ENCODE data around the gene CRAMP1. TPM values are rescaled to one million over a fixed set of nuclear protein-coding genes. Genes with fewer than 3 reads are reported as not detected.
A peak's percentile ranks its signal among the peaks of the same experiment; 100 is the strongest.

Gene CRAMP1
- total and polyA plus RNA-seq, 2 of the 8 experiments (the other 6 are each of a cell fraction or from before 2014, with no cell fraction given): 19.2 to 23.2 TPM

- Histone ChIP-seq H3K23me2 (ENCODE audit: low read depth, low read length) (peaks cover 22% of the 10 kb centered on the region), H4K20me1 (replicated peaks in 1 of 2; ENCODE audit: control insufficient read depth in 1 of 2, insufficient read depth in 2 of 2, low read length in 2 of 2) (peaks cover 7 to 11% of the 10 kb centered on the region in 2 experiments), H3K4me2 (ENCODE audit: insufficient read depth in 1 of 2, low read depth in 2 of 2, low read length in 2 of 2) (peak overlapping the region; percentile 63 to 84), H2BK15ac (ENCODE audit: low read length) (no peak overlapping the region), H2BK12ac (ENCODE audit: low read depth, low read length) (no peak overlapping the region), H2BK120ac (replicated peaks; ENCODE audit: low read depth, low read length) (no peak overlapping the region), H3K27ac (ENCODE audit: low read depth, low read length) (peak overlapping the region; percentile 30; the same call in 1 of the 2 replicates), H3K4me3 (ENCODE audit: extremely low read depth in 1 of 4, insufficient read depth in 2 of 4, low read depth in 3 of 4, low read length in 4 of 4) (peak overlapping the region; percentile 64 to 85 (median 74)), H4K5ac (ENCODE audit: insufficient read length, low read depth, low read length) (peak overlapping the region; percentile 59), H3K9me3 (ENCODE audit: insufficient read depth in 2 of 2, low read depth in 1 of 2, low read length in 1 of 2) (no peaks in the 10 kb centered on the region), H3K4me1 (replicated peaks in 1 of 4; ENCODE audit: control insufficient read depth in 3 of 4, insufficient read depth in 4 of 4, low read length in 3 of 4) (peaks cover 3 to 13% (median 7%) of the 10 kb centered on the region in 4 experiments; a peak in 5 of 7 replicates), H2AK5ac (ENCODE audit: low read depth, low read length) (no peak overlapping the region), H3K56ac (replicated peaks; ENCODE audit: insufficient read length, low read depth, low read length) (peak overlapping the region; percentile 33), H3K36me3 (ENCODE audit: control insufficient read depth in 2 of 4, insufficient read depth in 4 of 4, low read length in 3 of 4) (peaks cover 0 to 14% (median 7%) of the 10 kb centered on the region in 4 experiments; a peak in 4 of 8 replicates), H4K91ac (replicated peaks; ENCODE audit: insufficient read length, low read length) (no peak overlapping the region), H3K4ac (replicated peaks; ENCODE audit: insufficient read length, low read depth, low read length) (no peak overlapping the region), H3K14ac (ENCODE audit: insufficient read length) (no peak overlapping the region), H3K27me3 (replicated peaks in 1 of 4; ENCODE audit: control insufficient read depth in 3 of 4, extremely low read depth in 1 of 4, insufficient read depth in 3 of 4, low read length in 3 of 4) (peaks cover 0 to 10% (median 8%) of the 10 kb centered on the region in 4 experiments; a peak in 5 of 7 replicates), H2BK20ac (ENCODE audit: low read length) (no peak overlapping the region), H3K23ac (ENCODE audit: insufficient read length) (no peak overlapping the region), H2AFZ (ENCODE audit: low read length) (peak overlapping the region; percentile 19; the same call in 1 of the 2 replicates), H3K79me2 (ENCODE audit: control insufficient read depth in 1 of 2, insufficient read depth in 2 of 2, low read length in 2 of 2) (peaks cover 0 to 22% of the 10 kb centered on the region in 2 experiments; a peak in 2 of 4 replicates), H3K18ac (ENCODE audit: extremely low read depth, low read length) (no peak overlapping the region), H4K8ac (ENCODE audit: extremely low read depth, insufficient read depth, low read length) (peak overlapping the region; percentile 96), H3K9ac (replicated peaks in 1 of 4; ENCODE audit: extremely low read depth in 1 of 4, low read depth in 3 of 4, low read length in 3 of 4) (peak overlapping the region in 3 of 4 experiments; percentile 55 to 75 (median 72); a peak in 6 of 7 replicates), H3K79me1 (ENCODE audit: low read depth, low read length) (peaks cover 4% of the 10 kb centered on the region), H2BK5ac (ENCODE audit: low read depth, low read length) (peak overlapping the region; percentile 20)
- 1% methylated on average over 64 of the region's 90 CpGs; no CpG with 5 or more reads in 1 of the 2 experiments for WGBS, 2 experiments (ENCODE audit: extremely low coverage in 1 of 2, insufficient coverage in 1 of 2, insufficient read length in 1 of 2, insufficient replicate concordance in 2 of 2, low coverage in 1 of 2, low lambda C conversion rate in 2 of 2, missing lambda C conversion rate in 1 of 2)
- ChIA-PET CTCF (ENCODE audit: partially characterized antibody) (interaction anchor here (1.3 to 1.4 kb wide), 2 partner anchors 72 to 114 kb away, joined by 3 to 6 read pairs; no protein-coding TSS in a partner anchor), POLR2A (ENCODE audit: partially characterized antibody) (interaction anchor here (0.6 to 2.0 kb wide), 14 partner anchors 8 to 747 kb away, joined by 3 to 11 read pairs (median 3); partner anchors contain the start of genes JPT2, MAPK8IP3 and NME3)
- FAIRE-seq (no peak), DNase-seq (ENCODE audit: low read depth in 1 of 2, low spot score in 2 of 2) (peak; percentile 68 to 99)
- TF ChIP-seq CBX8 (IDR thresholded peaks at IDR 0.05; ENCODE audit: borderline replicate concordance, low read depth, low read length): no peak
- TF ChIP-seq CBX5 (IDR thresholded peaks at IDR 0.05; ENCODE audit: low read depth, low read length): no peak
- TF ChIP-seq CREB1 (IDR thresholded peaks at IDR 0.05): peak; percentile 11; the same call in 1 of the 2 replicates
- TF ChIP-seq GTF2F1 (IDR thresholded peaks at IDR 0.05; ENCODE audit: borderline replicate concordance, low read depth, low read length): no peak
- TF ChIP-seq CTCF (IDR thresholded peaks at IDR 0.05; ENCODE audit: control extremely low read depth in 1 of 3, insufficient read depth in 1 of 3, low read depth in 1 of 3, low read length in 3 of 3): no peak
- TF ChIP-seq RNF2 (IDR thresholded peaks at IDR 0.05; ENCODE audit: borderline replicate concordance, low read depth, low read length, missing control alignments, poor library complexity, severe bottlenecking): no peak
- TF ChIP-seq NRF1 (IDR thresholded peaks at IDR 0.05; ENCODE audit: low read depth, low read length): no peak
Observed at GRCh38 chr16:1610071-1610898, 1.9 kb upstream of the CRAMP1 start.
